Fibroblast of skin of scalp (primary cell): Measurements from ENCODE around the gene CCDC69.

Source experiments
- DNase-seq: peaks from one replicate; pipeline ENCODE4 v3.0.0-alpha.2; 2013

The CCDC69 gene

GRCh38 chr5:151140686-151141459 is 83.0 kb downstream of the CCDC69 start:
- DNase-seq: no peak

GRCh38 chr5:151139646-151140045 is 84.2 kb downstream of the CCDC69 start:
- DNase-seq: no peak

- no peak for DNase-seq
These were observed 84.9 kb downstream of the CCDC69 start for GRCh38 chr5:151139015-151139414.

GRCh38 chr5:151138114-151138513 is 85.8 kb downstream of the CCDC69 start:
- DNase-seq: no peak

- no peak for DNase-seq
These were observed 86.6 kb downstream of the CCDC69 start for GRCh38 chr5:151137067-151137825.

GRCh38 chr5:151134228-151134627 is 89.7 kb downstream of the CCDC69 start:
- DNase-seq: no peak

- DNase-seq: no peak
These were observed 90.9 kb downstream of the CCDC69 start for GRCh38 chr5:151132963-151133362.
